Forelimb muscle (tissue), 1 donor: ENCODE results near the gene DPP3. TPM values are rescaled to one million over a fixed set of nuclear protein-coding genes. Genes with fewer than 3 reads are reported as not detected.
"Not testable (repeated sequence)": the region's sequence is repeated elsewhere in the genome, so short reads cannot be mapped to it uniquely, and the experiment has no call there.

ENCODE experiments used
- DNase-seq: peaks from one replicate; pipeline ENCODE4 v3.0.0-alpha.2; 2013; ENCODE audit warnings: low read depth
- polyA plus RNA-seq: library from polyadenylated mRNA; unstranded; fragments of 120-200 nt; gene quantifications from one replicate; pipeline ENCODE4 v1.2.1, GENCODE V29; 2013; ENCODE audit not compliant: insufficient read length

The DPP3 gene
- polyA plus RNA-seq, 1 donor, result 24.0 TPM

DNA sequence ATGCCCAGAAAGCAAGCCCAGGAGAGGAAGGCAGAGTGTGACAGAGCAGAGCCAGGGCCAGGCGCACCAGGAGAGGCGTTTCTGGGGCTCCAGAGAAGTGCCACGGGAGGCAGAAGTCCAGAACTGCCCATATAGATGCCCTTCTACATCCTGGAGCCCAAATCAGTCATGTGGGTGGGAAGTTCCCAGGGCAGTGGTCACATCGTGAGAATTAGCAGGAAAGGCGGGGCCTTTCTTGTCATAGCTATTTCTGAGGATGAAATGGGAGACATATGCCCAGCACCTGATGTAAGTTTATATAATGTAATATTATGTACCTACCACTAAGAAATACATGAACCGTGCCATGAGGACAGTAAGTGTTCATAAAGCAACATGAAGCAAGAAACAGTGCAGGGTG, 52.5 kb downstream of the DPP3 start:
- DNase-seq, result no peak

DNA sequence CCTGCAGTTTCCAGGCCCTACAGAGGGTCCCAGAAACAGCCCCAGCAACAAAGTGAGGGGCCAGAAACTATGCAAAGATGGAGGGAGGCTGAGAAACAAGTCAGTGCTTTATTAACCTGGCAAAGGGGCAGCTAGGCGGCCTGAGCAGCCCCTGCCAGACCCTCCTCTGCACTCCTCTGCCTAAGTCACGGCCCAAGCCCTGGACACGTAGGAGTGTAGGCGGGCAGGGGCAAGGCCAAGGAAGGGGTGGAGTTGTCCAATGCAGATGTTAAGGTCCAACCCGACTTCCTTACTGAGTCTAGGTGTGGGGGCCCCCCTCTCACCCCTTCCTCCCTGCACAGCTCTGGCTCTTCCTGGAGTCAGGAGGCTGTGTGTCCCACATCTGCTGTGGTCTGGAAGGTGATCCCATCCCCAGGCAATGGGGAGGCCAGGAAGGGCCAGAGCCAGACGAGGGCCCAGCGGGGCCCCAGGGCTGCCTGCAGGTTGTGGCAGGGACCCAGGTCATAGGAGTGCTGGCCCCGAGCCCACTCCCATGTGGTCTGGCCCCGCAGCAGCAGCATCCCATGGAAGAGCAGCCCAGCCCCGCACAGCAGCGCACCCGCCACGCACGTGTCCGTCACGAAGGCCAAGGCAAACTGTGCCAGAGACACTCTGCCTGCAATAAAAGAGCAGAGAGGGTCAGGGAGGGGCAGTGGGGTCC, 59.1 kb downstream of the DPP3 start:
- no peak for DNase-seq

DNA sequence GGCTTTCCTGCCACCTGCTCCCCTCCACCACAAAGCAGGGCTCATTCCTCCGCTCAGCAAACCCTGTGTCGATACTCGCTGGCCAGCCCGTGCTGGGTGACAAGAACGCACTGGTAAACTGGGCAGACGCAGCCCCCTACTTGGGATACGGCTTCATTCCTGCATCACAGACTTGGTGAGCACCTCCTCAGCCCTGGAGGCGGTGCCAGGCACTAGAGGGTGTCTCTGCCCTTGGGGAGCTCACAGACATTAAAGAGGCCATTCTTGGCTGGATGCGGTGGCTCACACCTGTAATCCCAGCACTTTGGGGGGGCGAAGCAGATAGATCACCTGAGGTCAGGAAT, 59.6 kb downstream of the DPP3 start:
- DNase-seq, result no peak

DNA sequence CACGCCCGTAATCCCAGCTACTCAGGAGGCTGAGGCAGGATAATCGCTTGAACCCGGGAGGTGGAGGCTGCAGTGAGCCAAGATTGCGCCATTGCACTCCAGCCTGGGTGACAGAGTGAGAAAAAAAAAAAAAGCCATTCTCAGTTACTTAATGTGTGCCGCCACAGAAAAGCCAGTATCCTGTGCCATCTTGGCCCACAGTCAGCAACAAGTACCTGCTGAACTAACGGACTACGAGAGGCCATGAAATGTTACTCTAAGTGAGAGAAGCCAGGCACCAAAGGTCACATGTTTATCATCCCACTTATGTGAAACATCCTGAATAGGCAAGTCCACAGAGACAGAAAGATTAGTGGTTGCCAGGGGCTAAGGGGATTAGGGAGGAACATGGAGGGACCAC, 60.4 kb downstream of the DPP3 start:
- not testable (repeated sequence) for DNase-seq

DNA sequence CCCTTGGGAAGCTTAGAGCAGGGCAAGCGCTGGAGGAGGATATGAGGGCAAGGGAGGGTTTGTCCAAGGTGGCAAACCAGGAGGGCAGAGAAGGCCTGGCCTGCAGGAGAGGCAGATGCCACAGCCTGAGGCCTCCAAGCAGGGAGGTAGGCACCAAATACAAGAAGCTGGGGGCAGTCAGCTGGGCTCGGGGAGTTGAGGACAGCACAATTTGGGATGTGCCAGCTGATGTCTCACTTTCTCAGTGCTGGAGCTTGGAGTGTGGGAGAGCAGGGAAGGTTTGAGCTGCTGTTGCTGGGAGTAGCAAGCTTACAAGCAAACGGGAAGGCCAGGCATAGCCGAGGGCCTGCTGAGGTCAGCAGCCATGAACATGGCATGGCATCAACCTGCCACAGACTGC, 61.7 kb downstream of the DPP3 start:
- no peak for DNase-seq

DNA sequence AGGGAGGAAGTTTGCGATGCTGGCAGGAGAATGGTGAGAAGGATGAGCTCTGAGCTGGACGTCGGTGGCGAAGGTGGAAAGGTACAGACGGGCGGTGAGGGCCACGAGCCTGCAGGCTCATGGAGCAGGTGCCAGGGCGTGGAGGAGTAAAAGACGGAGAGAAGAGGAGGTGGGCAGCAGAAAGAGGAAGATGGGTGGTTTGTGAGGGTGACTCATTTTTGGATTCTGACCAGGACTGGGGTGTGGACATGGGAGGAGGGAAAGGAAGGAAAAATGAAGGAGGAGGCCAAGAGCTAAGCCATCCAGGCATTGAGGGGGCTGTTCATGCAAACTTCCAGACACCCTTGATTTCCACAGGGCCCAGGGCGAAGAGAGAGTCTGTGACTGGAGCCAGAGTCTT, 62.1 kb downstream of the DPP3 start:
- DNase-seq, result no peak

DNA sequence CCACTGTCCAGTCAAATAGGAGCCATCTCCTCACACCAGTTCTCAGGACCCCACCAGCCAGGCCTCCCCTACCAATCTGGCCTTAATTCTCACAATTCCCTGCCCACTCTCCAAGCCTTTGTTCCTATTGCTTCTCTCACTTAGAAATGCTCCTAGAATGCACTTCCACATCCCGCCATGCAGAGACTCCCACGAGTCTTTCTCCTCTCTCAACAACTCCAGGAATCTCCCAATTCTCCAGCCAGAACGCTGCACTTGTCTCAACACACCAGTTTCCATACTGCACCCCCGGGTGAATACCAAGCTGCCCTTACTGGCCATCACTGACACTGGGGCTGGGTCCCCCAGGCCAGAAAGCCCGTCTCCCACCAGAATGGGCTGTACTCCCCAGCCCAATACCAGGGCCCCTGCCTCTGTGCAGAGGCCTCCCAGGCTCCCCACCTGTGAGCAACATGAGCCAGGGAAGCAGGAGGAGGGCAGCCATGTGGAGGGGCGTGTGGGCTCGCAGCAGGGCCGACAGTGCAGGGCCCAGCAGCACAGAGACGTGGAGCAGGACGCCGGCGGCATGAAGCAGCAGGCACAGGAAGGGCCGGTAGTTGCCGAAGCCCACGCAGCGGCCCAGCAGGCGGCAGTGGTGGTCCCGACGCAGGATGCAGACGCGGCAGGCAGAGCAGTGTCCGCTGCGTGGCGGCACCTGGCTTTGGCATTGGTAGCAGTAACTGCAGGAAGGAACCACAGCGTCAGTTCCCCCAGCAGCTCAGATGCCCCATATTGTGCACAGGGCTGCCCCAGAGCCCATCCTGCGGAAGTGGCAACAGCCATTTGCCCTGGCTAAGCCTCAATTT, 63.3 kb downstream of the DPP3 start:
- no peak for DNase-seq

DNA sequence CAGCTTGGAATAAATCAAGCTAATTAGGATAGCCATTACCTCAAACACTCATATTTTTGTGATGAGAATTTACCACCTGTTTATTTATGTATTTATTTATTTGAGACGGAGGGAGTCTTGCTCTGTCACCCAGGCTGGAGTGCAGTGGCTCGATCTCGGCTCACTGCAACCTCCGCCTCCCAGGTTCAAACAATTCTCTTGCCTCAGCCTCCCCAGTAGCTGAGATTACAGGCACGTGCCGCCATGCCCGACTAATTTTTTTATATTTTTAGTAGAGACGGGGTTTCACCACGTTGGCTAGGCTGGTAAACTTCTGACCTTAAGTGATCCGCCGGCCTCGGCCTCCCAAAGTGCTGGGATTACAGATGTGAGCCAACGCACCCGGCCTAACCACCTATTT, 64.7 kb downstream of the DPP3 start:
- DNase-seq, result not testable (repeated sequence)

DNA sequence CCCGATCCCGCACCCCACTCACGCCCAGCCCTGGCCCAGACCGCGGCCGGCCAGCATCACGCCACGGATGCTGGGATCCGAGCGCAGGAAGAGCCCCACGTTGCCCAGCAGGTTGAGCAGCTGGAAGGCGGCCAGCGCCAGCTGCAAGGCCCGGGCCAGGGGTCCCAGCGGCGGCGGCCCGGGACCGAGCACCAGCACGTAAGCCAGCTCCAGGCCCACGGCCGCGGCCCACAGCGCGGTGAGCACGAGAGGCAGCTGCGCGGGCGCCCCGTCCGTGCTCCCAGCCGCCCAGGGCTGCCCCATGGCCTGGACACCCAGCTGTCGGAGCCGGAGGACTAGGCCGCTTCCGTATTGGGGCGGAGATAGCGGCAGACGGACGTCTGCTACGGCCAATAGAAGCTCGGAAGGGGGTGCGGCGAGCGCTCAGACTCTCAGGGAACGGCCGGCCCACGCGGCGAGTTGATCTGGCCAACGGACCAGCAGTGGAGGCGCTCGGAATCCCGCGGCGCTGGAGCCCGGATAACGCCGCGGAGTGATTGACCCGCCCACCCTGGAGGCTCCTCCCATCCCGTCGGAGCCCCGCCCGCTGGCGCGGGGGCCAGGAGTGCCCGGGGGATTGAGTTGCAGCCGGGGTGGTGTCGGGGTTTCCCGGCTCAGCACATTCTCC, 65.6 kb downstream of the DPP3 start, which contains the start of gene ZDHHC24:
TSS of gene ZDHHC24 (minus strand) at position 348 of the 667 bp plus-strand sequence. CDS start at position 303, 45 bp downstream.
- peak; percentile 78 for DNase-seq

DNA sequence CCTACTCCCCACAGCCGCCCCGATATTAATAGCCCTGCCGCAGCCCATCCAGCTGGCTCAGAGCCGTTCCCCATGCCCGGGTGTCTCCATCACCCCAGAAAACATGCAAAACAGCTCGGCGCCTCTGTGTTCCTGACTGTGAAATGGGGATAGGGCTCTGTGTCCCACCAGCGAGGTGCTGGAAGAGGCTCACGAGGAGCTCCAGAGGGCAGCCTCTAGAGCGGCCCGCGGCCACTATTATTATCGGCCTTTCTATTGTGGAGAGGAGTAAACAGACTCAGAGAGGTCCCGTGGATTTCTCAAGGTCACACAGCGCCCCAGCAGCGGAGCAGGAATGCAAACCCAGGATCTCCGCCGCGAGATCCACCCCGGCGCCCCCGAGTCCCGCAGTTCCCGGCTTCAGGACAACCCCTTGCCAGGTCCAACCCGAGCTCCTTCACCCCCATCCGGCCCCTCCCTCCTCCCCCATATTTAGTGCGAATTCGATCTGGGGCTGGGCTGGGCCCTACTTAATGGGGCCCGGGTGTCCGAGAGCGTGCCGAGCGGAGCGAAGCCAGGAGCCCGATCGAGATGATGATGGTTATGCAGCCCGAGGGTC, 66.2 kb downstream of the DPP3 start, which contains the start of gene ACTN3:
TSS of gene ACTN3 (plus strand) at position 536 of the 598 bp plus-strand sequence. CDS start at position 571, 35 bp downstream.
- DNase-seq, result no peak

DNA sequence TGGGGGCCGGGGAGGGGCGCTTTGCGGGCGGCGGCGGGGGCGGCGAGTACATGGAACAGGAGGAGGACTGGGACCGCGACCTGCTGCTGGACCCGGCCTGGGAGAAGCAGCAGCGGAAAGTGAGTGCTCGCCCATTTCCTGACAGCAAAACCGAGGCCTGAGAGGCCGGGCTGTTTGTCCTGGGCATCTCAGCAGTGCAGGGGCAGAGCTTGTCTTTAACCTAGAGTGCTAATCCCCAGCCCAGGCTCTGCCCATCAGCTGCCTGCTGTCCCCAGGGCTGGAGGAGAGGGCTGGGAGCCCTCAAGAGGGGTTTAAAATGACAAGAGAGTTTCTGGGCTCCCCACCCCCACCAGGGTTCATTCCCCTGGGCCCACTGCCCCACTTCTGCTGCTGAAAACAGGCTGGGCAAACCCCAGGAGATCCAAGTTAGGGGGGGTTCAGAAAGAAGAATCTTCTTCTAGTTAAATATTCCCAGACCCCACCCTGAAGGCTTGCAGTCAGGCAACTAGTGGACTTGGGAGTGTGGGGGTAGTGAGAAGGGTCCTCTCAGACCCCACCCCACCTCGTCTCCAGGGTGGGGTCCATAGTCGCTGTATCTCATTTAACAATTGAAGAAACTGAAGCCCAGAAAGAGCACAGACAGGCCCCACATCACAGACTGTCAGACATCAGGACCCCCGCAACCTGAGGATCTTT, 66.9 kb downstream of the DPP3 start:
- no peak for DNase-seq

DNA sequence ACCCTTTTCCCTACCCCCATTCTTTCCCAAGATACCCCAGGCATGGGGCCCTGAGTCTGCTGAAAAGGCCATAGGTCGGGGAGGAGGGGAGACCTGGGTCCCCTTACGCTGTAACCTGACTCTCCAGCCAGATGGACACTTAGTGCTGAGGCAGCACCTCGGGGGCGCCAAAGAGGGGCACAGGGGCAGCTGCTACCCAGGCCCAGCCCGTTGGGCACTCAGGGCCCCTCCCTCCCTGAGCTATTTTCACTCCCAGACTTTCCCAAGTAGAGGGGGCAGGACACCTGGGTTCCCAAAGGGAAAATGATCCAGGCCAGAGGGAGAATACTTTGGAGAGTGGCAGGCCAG, 67.4 kb downstream of the DPP3 start:
- DNase-seq, result no peak

DNA sequence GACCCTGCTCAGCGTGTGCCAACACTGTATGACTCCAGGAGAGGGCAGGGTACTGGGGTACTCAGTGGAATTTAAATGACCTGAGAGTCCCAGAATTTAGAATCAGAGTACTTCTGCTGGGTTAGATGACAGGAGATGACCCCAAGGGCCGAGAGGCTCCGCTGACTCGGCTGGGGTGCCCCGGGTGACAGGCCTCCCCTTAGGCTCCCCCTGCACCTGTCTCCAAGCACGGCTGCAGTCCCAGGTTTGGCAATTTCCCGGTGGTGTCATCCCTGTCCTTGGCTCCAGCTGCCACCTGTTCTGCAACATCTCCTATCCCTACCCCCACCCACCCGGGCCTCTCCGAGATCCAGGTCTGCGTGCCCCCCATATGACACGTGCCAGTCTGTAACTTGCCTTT, 67.8 kb downstream of the DPP3 start:
- no peak for DNase-seq

DNA sequence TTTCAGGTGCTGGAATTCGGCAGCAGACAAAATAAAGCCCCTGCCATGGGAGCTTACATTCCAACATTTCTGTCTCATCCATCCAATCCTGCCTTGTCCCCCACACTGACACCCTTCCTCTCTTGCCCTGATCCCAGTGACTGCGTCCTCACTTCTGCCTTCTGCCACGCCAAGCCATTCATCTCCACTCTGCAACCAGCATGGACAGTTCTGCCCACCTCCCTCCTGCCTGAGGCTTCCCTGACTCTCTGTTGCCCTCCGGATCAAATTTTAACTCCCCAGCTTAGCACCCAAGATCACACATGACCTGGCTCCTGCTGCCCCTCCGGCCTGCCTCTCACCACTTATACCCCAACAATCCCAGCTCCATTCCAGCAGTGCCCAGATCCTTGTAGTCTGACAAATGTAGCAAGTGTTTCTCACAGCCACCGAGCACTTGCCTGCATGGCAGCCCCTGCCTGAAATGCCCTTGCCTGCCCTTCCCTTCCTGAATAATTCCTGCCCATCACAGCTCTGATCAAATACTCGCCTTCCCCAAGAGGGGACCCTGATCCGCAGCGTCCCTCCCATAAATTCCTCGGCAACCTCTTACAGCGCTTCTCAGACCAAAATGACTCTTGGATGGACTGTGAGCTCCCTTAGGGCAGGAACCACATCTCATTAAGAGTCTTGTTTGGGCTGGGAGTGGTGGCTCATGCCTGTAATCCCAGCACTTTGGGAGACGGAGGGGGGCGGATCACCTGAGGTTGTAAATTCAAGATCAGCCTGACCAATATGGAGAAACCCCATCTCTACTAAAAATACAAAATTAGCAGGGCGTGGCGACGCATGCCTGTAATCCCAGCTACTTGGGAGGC, 68.8 kb downstream of the DPP3 start:
- no peak for DNase-seq

DNA sequence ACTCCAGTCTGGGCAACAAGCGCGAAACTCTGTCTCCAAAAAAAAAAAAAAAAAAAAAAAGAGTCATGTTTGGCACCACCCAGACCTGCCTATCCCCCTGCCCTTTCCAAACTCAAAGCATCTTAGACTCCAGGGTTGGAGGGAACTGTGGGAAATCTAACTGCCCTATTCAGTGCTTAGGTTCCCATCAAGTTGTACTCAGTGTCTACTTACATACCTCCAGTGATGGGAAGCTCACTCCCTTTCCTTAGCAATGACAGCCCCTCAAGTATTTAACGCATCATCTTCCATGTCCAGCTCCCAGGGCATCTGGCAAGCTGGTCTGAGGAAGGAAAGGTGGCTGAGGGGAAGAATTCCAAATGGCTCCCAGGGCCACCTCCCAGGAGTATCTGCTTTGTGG, 69.5 kb downstream of the DPP3 start:
- no peak for DNase-seq

DNA sequence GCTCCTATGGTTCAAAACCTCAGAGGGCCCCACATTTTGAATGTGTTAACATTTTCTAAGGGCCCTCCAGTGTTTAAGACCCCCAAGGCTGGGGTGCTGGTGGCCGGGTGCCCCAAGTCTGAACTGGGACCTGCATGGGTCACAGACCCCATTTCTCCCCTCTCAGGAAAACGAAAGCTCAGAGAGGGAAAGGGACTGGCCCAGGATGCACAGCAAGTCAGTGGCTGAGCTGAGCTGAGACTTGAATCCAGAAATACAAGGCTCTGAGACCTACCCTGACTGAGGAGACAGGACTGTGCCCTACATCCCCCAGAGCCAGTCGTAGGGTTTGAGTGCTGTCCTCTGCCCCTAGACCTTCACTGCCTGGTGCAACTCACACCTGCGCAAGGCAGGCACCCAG, 70.7 kb downstream of the DPP3 start:
- no peak for DNase-seq

DNA sequence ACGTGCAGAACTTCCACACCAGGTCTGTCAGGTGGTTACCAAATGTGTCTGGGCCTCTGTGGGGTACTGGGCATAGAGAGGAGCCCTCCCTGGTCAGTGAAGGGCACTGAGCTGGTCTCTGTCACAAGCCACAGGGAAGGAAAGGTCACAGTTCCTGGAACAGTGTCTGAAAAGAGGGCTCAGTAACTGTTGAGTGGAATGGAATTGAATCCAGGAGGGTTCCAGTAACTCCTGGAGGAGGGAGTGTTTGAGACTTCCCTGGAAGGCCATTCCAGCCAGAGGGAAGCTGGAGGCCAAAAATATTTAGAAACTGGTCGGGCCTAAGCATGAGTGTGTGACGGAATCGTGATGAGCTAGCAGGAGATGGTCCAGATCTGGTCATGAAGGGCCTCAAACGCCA, 74.4 kb downstream of the DPP3 start:
- no peak for DNase-seq

DNA sequence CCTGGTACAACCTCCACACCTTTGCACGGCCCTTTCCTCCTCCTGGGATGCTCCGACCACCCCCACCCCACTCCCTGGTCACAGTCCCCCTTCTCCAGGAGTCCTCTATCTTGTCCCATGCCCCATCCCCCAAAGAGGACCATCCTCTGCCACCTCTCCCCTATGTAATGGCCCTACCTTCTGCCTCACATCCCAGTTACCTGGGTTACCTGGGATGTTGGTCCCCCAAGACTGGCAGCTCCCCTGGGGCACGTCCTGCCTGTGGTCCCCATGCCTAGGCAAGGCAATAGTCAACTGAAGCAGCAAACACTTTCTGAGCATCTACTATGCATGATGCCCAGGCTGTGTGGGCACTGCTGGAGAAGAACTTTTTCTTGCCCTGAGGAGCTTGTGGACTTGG, 75.2 kb downstream of the DPP3 start:
- DNase-seq, result no peak

DNA sequence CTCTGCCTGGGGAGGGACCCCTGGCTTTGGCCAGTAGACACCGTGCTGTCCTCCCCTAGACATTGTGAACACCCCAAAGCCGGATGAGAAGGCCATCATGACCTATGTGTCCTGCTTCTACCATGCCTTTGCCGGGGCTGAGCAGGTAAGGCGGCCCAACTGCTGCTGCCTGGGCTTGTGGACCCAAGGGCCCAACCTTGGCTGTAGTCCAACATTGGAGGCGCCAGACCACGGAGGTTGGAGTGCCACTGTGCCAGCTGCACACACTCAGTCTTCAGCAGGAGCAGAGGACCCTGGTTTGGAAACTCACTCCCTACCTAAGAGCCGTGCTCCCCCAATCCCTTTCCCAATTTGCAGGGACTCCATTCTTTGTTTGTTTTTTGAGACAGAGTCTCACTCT, 75.9 kb downstream of the DPP3 start:
- no peak for DNase-seq

DNA sequence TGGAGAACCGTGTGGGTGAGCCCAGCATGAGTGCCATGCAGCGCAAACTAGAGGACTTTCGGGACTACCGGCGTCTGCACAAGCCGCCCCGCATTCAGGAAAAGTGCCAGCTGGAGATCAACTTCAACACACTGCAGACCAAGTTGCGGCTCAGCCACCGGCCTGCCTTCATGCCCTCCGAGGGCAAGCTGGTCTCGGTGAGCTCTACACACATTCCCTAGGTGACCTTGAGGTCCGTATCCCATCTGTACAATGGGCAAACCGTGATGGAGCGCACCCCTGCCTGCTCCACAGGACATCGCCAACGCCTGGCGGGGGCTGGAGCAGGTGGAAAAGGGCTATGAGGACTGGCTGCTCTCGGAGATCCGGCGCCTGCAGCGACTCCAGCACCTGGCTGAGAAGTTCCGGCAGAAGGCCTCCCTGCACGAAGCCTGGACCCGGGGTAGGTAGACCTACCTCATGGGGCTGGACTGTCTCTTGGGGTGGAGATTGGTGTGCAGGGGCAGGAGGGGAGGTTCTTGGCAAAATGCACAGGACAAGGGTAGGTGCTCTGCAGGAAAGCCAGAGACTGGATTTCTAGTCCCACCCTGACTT, 77.6 kb downstream of the DPP3 start:
- no peak for DNase-seq
